ENCODE data around the gene APOC3. TPM values are rescaled to one million over a fixed set of nuclear protein-coding genes. Genes with fewer than 3 reads are reported as not detected.

Gene APOC3
- total and polyA plus RNA-seq, 2 experiments from 2014 or later: not detected

- Mint-ChIP-seq H3K9me3 (no peaks in the 10 kb centered on the region), H3K27me3 (ENCODE audit: insufficient read depth, low read depth, poor library complexity) (peaks cover 10% of the 10 kb centered on the region), H3K36me3 (ENCODE audit: low read depth) (peaks cover 5% of the 10 kb centered on the region), H3K4me3 (peak within 1 kb of the TSS; percentile 50), H3K27ac (no peak within 1 kb of the TSS), H3K4me1 (peaks cover 23% of the 10 kb centered on the region)
- ATAC-seq (no peak), DNase-seq (ENCODE audit: low spot score) (no peak)
- H3K36me3 ChIP-seq (ENCODE audit: insufficient read depth): no peaks in the 10 kb centered on the region
- H3K4me2 ChIP-seq: peak within 1 kb of the TSS; percentile 46; the same call in 1 of the 2 replicates
- peaks cover 5% of the 10 kb centered on the region; the same call in 1 of the 2 replicates for H3K9me2 ChIP-seq (ENCODE audit: insufficient read depth)
- H4K20me1 ChIP-seq (replicated peaks; ENCODE audit: insufficient read depth): 0 out of 2 replicates have a peak, but pooled peaks cover 4% of the 10 kb centered on the region
- H3K79me2 ChIP-seq (replicated peaks; ENCODE audit: insufficient read depth): peaks cover 9% of the 10 kb centered on the region
- H3K27ac ChIP-seq (ENCODE audit: low read depth): no peak within 1 kb of the TSS
- H3F3A ChIP-seq (replicated peaks; ENCODE audit: low read depth): 0 out of 2 replicates have a peak, but pooled peaks cover 2% of the 10 kb centered on the region
- no peak within 1 kb of the TSS for H3K4me3 ChIP-seq
- H3K27me3 ChIP-seq (ENCODE audit: insufficient read depth): no peaks in the 10 kb centered on the region
- peaks cover 9% of the 10 kb centered on the region for H3K4me1 ChIP-seq (ENCODE audit: insufficient read depth)
- peak within 1 kb of the TSS; percentile 80 for H2AFZ ChIP-seq
- TF ChIP-seq NANOG (IDR thresholded peaks at IDR 0.05; ENCODE audit: borderline replicate concordance) (no peak), POLR2AphosphoS5 (IDR thresholded peaks at IDR 0.05; ENCODE audit: low read depth) (no peak), ZNF331 (CRISPR knock-in tag; IDR thresholded peaks at IDR 0.05; ENCODE audit: low read depth) (no peak), JUNB (IDR thresholded peaks at IDR 0.05; ENCODE audit: unreplicated experiment) (no peak), CTCF (conservative IDR thresholded peaks at IDR 0.05; ENCODE audit: low read depth in 2 of 2) (no peak), STAT1 (IDR thresholded peaks at IDR 0.05; ENCODE audit: unreplicated experiment) (no peak), EZH2phosphoT487 (IDR thresholded peaks at IDR 0.05; ENCODE audit: unreplicated experiment) (no peak), CREB1 (CRISPR knock-in tag; IDR thresholded peaks at IDR 0.05; ENCODE audit: low read depth) (no peak), EZH2 (IDR thresholded peaks at IDR 0.05; ENCODE audit: low read depth, unreplicated experiment) (no peak), ZNF114 (CRISPR knock-in tag; IDR thresholded peaks at IDR 0.05) (no peak)
- TF ChIP-seq, protein P1, sequence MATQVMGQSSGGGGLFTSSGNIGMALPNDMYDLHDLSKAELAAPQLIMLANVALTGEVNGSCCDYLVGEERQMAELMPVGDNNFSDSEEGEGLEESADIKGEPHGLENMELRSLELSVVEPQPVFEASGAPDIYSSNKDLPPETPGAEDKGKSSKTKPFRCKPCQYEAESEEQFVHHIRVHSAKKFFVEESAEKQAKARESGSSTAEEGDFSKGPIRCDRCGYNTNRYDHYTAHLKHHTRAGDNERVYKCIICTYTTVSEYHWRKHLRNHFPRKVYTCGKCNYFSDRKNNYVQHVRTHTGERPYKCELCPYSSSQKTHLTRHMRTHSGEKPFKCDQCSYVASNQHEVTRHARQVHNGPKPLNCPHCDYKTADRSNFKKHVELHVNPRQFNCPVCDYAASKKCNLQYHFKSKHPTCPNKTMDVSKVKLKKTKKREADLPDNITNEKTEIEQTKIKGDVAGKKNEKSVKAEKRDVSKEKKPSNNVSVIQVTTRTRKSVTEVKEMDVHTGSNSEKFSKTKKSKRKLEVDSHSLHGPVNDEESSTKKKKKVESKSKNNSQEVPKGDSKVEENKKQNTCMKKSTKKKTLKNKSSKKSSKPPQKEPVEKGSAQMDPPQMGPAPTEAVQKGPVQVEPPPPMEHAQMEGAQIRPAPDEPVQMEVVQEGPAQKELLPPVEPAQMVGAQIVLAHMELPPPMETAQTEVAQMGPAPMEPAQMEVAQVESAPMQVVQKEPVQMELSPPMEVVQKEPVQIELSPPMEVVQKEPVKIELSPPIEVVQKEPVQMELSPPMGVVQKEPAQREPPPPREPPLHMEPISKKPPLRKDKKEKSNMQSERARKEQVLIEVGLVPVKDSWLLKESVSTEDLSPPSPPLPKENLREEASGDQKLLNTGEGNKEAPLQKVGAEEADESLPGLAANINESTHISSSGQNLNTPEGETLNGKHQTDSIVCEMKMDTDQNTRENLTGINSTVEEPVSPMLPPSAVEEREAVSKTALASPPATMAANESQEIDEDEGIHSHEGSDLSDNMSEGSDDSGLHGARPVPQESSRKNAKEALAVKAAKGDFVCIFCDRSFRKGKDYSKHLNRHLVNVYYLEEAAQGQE (IDR thresholded peaks at IDR 0.05; ENCODE audit: unreplicated experiment): no peak
- TF ChIP-seq, protein P2, sequence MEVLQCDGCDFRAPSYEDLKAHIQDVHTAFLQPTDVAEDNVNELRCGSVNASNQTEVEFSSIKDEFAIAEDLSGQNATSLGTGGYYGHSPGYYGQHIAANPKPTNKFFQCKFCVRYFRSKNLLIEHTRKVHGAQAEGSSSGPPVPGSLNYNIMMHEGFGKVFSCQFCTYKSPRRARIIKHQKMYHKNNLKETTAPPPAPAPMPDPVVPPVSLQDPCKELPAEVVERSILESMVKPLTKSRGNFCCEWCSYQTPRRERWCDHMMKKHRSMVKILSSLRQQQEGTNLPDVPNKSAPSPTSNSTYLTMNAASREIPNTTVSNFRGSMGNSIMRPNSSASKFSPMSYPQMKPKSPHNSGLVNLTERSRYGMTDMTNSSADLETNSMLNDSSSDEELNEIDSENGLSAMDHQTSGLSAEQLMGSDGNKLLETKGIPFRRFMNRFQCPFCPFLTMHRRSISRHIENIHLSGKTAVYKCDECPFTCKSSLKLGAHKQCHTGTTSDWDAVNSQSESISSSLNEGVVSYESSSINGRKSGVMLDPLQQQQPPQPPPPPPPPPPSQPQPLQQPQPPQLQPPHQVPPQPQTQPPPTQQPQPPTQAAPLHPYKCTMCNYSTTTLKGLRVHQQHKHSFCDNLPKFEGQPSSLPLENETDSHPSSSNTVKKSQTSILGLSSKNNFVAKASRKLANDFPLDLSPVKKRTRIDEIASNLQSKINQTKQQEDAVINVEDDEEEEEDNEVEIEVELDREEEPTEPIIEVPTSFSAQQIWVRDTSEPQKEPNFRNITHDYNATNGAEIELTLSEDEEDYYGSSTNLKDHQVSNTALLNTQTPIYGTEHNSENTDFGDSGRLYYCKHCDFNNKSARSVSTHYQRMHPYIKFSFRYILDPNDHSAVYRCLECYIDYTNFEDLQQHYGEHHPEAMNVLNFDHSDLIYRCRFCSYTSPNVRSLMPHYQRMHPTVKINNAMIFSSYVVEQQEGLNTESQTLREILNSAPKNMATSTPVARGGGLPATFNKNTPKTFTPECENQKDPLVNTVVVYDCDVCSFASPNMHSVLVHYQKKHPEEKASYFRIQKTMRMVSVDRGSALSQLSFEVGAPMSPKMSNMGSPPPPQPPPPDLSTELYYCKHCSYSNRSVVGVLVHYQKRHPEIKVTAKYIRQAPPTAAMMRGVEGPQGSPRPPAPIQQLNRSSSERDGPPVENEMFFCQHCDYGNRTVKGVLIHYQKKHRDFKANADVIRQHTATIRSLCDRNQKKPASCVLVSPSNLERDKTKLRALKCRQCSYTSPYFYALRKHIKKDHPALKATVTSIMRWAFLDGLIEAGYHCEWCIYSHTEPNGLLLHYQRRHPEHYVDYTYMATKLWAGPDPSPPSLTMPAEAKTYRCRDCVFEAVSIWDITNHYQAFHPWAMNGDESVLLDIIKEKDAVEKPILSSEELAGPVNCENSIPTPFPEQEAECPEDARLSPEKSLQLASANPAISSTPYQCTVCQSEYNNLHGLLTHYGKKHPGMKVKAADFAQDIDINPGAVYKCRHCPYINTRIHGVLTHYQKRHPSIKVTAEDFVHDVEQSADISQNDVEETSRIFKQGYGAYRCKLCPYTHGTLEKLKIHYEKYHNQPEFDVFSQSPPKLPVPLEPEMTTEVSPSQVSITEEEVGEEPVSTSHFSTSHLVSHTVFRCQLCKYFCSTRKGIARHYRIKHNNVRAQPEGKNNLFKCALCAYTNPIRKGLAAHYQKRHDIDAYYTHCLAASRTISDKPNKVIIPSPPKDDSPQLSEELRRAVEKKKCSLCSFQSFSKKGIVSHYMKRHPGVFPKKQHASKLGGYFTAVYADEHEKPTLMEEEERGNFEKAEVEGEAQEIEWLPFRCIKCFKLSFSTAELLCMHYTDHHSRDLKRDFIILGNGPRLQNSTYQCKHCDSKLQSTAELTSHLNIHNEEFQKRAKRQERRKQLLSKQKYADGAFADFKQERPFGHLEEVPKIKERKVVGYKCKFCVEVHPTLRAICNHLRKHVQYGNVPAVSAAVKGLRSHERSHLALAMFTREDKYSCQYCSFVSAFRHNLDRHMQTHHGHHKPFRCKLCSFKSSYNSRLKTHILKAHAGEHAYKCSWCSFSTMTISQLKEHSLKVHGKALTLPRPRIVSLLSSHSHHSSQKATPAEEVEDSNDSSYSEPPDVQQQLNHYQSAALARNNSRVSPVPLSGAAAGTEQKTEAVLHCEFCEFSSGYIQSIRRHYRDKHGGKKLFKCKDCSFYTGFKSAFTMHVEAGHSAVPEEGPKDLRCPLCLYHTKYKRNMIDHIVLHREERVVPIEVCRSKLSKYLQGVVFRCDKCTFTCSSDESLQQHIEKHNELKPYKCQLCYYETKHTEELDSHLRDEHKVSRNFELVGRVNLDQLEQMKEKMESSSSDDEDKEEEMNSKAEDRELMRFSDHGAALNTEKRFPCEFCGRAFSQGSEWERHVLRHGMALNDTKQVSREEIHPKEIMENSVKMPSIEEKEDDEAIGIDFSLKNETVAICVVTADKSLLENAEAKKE (CRISPR knock-in tag; IDR thresholded peaks at IDR 0.05): no peak
- TF ChIP-seq, protein P3, sequence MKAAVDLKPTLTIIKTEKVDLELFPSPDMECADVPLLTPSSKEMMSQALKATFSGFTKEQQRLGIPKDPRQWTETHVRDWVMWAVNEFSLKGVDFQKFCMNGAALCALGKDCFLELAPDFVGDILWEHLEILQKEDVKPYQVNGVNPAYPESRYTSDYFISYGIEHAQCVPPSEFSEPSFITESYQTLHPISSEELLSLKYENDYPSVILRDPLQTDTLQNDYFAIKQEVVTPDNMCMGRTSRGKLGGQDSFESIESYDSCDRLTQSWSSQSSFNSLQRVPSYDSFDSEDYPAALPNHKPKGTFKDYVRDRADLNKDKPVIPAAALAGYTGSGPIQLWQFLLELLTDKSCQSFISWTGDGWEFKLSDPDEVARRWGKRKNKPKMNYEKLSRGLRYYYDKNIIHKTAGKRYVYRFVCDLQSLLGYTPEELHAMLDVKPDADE (IDR thresholded peaks at IDR 0.05): no peak
Observed at GRCh38 chr11:116791813-116792143, 37.9 kb upstream of the APOC3 start, which contains the start of gene APOA5. Gene APOA5 (minus strand): TSS chr11:116791879. CDS start chr11:116791860, 19 bp downstream.

Measured in GM23338 (cell line).